ENCODE results near the gene TMPRSS11B.

TMPRSS11B gene

DNA sequence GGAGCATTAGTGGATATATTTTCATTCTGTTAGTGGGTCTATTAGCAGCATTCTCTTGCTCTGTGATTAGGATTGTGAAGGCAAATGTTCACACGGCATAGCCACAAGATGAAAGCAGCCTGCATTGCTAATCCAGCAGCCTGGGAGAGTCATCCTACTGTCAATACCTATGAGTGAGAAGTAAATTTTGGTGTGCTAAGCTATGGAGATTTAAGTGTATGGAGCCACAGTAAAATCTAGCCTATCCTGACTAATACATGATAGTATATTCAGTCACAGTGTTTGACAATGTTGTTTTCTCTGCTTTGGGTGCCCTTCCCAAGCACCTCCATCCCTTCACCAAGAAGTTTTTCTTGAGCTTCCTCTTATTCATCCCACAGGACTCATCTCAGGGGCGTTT lies 68.6 kb downstream of the TMPRSS11B start:
- Histone ChIP-seq H3K36me3 (ENCODE audit: control insufficient read depth in 2 of 2, insufficient read depth in 1 of 2, low read length in 2 of 2) (no peaks in the 10 kb centered on the region), H3K4me1 (ENCODE audit: control insufficient read depth, insufficient read depth, low read length) (no peaks in the 10 kb centered on the region), H3K27ac (ENCODE audit: extremely low read depth, low read depth, low read length) (no peak overlapping the region), H3K9me3 (ENCODE audit: control insufficient read depth, insufficient read depth, low read depth, low read length) (no peaks in the 10 kb centered on the region), H3K4me3 (ENCODE audit: low read depth, low read length) (no peak overlapping the region)
- ChIA-PET POLR2A (no interaction called here), CTCF (interaction anchor here (0.5 to 0.8 kb wide), 2 partner anchors 260 to 266 kb away, joined by 3 read pairs; no protein-coding TSS in a partner anchor)
- TF ChIP-seq ZNF37A (tag by site-specific recombination; IDR thresholded peaks at IDR 0.05) (no peak), GLI4 (tag by site-specific recombination; IDR thresholded peaks at IDR 0.05) (no peak), ZSCAN23 (tag by site-specific recombination; IDR thresholded peaks at IDR 0.05) (no peak), ZIC2 (tag by site-specific recombination; IDR thresholded peaks at IDR 0.05) (no peak), ZFP69B (tag by site-specific recombination; IDR thresholded peaks at IDR 0.05) (no peak), ZBTB10 (tag by site-specific recombination; IDR thresholded peaks at IDR 0.05) (no peak), ZNF792 (tag by site-specific recombination; IDR thresholded peaks at IDR 0.05) (no peak), PRDM6 (tag by site-specific recombination; IDR thresholded peaks at IDR 0.05) (no peak), OSR2 (tag by site-specific recombination; IDR thresholded peaks at IDR 0.05) (no peak), SCRT2 (tag by site-specific recombination; IDR thresholded peaks at IDR 0.05) (no peak), ZNF561 (tag by site-specific recombination; IDR thresholded peaks at IDR 0.05; ENCODE audit: borderline replicate concordance) (no peak), ZNF26 (tag by site-specific recombination; IDR thresholded peaks at IDR 0.05) (no peak), ZNF558 (tag by site-specific recombination; IDR thresholded peaks at IDR 0.05) (no peak), ZNF639 (tag by site-specific recombination; IDR thresholded peaks at IDR 0.05) (no peak)

All from HEK293 (cell line).